Ovary (tissue), 9 donors: ENCODE measurements around the gene ZMYM4. TPM values are rescaled to one million over a fixed set of nuclear protein-coding genes. Genes with fewer than 3 reads are reported as not detected.

ENCODE experiments used
- DNase-seq, 5 donors: peaks; one replicate each; pipeline ENCODE4 v3.0.0-alpha.2; 2019 to 2020
- H3K27ac ChIP-seq, 2 donors: fragments of 200-600 bp; one replicate each; pipeline versions ENCODE4 v1.5.1 to v1.8.0; 2019 to 2022
- H3K27me3 ChIP-seq: fragments of 200-600 bp; one replicate; pipeline ENCODE4 v1.8.0; 2022
- H3K36me3 ChIP-seq: fragments of 200-600 bp; sonication (generic); one replicate; pipeline ENCODE4 v1.5.1; 2019
- H3K4me1 ChIP-seq: one replicate; pipeline ENCODE4 v1.8.1; 2013; ENCODE audit warnings: mild to moderate bottlenecking, moderate library complexity; ENCODE audit not compliant: insufficient read depth
- H3K4me3 ChIP-seq: fragments of 200-600 bp; sonication (generic); one replicate; pipeline ENCODE4 v1.5.1; 2017
- H3K9me3 ChIP-seq, 2 donors: fragments of 200-600 bp in 1 of 2; sonication (generic) in 1 of 2; one replicate each; pipeline versions ENCODE4 v1.5.1 to v1.8.1; 2013 to 2019; ENCODE audit warnings: mild to moderate bottlenecking in 1 of 2, moderate library complexity in 1 of 2
- EP300 ChIP-seq: sonication (generic); formaldehyde crosslinking; IDR thresholded peaks from one replicate; pipeline ENCODE4 v1.6.1; 2017; ENCODE audit warnings: antibody characterized with exemption
- POLR2A ChIP-seq: fragments of 450-650 bp; IDR thresholded peaks from one replicate; pipeline ENCODE4 v1.6.1; 2017; ENCODE audit warnings: antibody characterized with exemption, mild to moderate bottlenecking, moderate library complexity
- WGBS, 3 donors: extraction: QIAGEN DNeasy Blood & Tissue Kit in 1 of 3; methylation state at CpG; one replicate each; pipeline versions ENCODE4 v1.1.5 to v1.1.7; 2013 to 2017; 5-methylcytosine and 5-hydroxymethylcytosine counted together
- intact Hi-C, 4 donors: fragments of 100-400 bp; cut with DNase I; formaldehyde crosslinking; loops; one replicate each; pipeline versions ENCODE4 v1.11.0 to v1.15.1; 2022 to 2023
- polyA plus RNA-seq, 2 donors: library from polyadenylated mRNA; stranded (reverse); fragments of 200-250 nt in 1 of 2; fragments of 350-450 nt in 1 of 2; fragmentation: Illumina TruSeq in 1 of 2; extraction: RNeasy Lipid Tissue Mini Kit (QIAGEN cat#74804) in 1 of 2; gene quantifications; one replicate each; pipeline ENCODE4 v1.2.3, GENCODE V29; 2013 to 2014
- total RNA-seq, 7 donors: library from RNA; depleted of rRNA in 2 of 7; stranded (reverse); fragments of >200 nt in 2 of 7; fragmentation: NEBNext Ultra II Directional in 3 of 7; extraction: Animal tissue kit (Norgen Biotek cat#: 25700) in 3 of 7; gene quantifications; one replicate each; pipeline versions ENCODE4 v1.1.0 to v1.2.4, GENCODE V29; 2016 to 2023
- TF ChIP-seq, protein P1 (sequence below), 3 donors: fragments of 450-650 bp in 2 of 3; fragments of 200-600 bp in 1 of 3; IDR thresholded peaks; one replicate each; pipeline versions ENCODE4 v1.5.1 to v1.8.0; 2016 to 2022; ENCODE audit warnings: antibody characterized with exemption in 3 of 3, mild to moderate bottlenecking in 1 of 3
- donor health status: DM: no; HTN: no; CAD: no; lungs with moderate emphysema.
- donor health status: DM: no; HTN: no; CAD: no.
- donor health status: Bipolar disorder and iron deficiency.
- donor health status: DM: yes; HTN: yes; CAD: no.
- donor health status: DM: no; HTN: no; CAD: no.
- donor health status: DM: yes; HTN: yes; CAD: no.

The ZMYM4 gene
- total and polyA plus RNA-seq, 9 donors = 15.9 to 77.2 (median 52.2) TPM

DNA sequence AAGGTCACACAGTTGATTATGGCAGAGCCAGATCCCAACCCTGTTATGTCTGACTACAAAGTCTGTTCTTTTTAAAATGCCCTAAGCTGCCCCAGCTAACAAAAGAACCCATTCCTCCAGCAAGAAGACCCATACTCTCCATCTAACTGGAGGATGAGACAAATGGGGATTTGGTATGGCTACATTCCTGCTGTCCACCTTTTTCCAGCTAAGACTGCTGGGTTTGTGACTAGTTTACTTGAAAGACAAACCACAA is 175.9 kb downstream of the ZMYM4 start:
- intact Hi-C loops = loop anchor here in 1 of 4 donors (10.0 kb wide), 1 partner anchor 280 kb away; no protein-coding TSS in a partner anchor
- Histone ChIP-seq H3K4me1 (no peaks in the 10 kb centered on the region), H3K27ac (no peak overlapping the region), H3K9me3 (no peaks in the 10 kb centered on the region), H3K36me3 (no peaks in the 10 kb centered on the region), H3K4me3 (no peak overlapping the region), H3K27me3 (no peaks in the 10 kb centered on the region)
- no peak for DNase-seq
- TF ChIP-seq, protein P1, sequence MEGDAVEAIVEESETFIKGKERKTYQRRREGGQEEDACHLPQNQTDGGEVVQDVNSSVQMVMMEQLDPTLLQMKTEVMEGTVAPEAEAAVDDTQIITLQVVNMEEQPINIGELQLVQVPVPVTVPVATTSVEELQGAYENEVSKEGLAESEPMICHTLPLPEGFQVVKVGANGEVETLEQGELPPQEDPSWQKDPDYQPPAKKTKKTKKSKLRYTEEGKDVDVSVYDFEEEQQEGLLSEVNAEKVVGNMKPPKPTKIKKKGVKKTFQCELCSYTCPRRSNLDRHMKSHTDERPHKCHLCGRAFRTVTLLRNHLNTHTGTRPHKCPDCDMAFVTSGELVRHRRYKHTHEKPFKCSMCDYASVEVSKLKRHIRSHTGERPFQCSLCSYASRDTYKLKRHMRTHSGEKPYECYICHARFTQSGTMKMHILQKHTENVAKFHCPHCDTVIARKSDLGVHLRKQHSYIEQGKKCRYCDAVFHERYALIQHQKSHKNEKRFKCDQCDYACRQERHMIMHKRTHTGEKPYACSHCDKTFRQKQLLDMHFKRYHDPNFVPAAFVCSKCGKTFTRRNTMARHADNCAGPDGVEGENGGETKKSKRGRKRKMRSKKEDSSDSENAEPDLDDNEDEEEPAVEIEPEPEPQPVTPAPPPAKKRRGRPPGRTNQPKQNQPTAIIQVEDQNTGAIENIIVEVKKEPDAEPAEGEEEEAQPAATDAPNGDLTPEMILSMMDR (IDR thresholded peaks at IDR 0.05) = no peak
- TF ChIP-seq POLR2A (no peak), EP300 (no peak)

DNA sequence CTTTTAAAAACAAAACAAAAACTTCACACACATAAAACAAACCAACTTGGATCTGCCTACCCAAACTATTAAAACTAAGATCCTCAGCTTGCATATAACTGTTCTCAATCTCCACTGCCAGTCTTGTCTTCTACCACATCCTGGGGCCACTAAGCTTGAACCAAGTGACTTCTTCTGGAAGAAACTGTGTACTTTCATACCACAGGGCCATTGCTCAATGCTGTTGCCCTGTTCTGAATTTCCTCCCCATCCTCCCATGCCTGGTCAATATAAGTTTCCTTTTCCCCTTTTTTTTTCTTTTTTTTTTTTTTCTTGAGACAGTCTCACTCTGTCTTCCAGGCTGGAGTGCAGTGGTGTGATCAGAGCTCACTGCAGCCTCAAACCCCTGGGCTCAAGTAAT is 178.8 kb downstream of the ZMYM4 start:
- TF ChIP-seq POLR2A (no peak), EP300 (no peak)
- TF ChIP-seq, protein P1 (IDR thresholded peaks at IDR 0.05) = no peak
- intact Hi-C loops = loop anchor here in 1 of 4 donors (10.0 kb wide), 1 partner anchor 278 kb away; no protein-coding TSS in a partner anchor
- H3K9me3 ChIP-seq = no peaks in the 10 kb centered on the region
- H3K4me1 ChIP-seq = peaks cover 2% of the 10 kb centered on the region
- H3K4me3 ChIP-seq = no peak overlapping the region
- no peak for DNase-seq
- no peaks in the 10 kb centered on the region for H3K36me3 ChIP-seq
- H3K27ac ChIP-seq = no peak overlapping the region
- H3K27me3 ChIP-seq = no peaks in the 10 kb centered on the region

DNA sequence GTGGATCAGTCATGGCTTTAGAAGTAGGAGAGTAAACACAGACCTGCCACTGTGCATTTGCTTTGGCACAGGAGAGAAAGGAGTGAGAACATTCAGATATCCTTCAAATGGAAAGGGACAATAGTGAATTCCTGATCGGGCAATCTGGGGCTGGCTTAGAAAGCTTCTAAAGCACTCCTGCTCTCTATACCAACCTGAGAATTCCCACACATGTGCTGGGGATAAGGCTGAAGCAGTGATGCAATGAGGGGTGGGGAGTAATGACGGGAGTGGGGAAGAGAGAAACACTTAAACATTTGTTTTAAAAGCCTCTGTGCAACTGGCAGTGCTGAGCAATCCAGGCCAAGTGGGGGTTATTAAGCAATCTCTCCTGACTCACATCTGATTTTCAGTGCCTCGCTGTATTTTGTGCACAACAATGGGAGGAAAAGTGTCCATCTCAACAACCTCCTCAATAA is 179.9 kb downstream of the ZMYM4 start:
- no peaks in the 10 kb centered on the region for H3K36me3 ChIP-seq
- DNase-seq = no peak
- intact Hi-C loops = loop anchor here in 1 of 4 donors (10.0 kb wide), 1 partner anchor 276 kb away; no protein-coding TSS in a partner anchor

DNA sequence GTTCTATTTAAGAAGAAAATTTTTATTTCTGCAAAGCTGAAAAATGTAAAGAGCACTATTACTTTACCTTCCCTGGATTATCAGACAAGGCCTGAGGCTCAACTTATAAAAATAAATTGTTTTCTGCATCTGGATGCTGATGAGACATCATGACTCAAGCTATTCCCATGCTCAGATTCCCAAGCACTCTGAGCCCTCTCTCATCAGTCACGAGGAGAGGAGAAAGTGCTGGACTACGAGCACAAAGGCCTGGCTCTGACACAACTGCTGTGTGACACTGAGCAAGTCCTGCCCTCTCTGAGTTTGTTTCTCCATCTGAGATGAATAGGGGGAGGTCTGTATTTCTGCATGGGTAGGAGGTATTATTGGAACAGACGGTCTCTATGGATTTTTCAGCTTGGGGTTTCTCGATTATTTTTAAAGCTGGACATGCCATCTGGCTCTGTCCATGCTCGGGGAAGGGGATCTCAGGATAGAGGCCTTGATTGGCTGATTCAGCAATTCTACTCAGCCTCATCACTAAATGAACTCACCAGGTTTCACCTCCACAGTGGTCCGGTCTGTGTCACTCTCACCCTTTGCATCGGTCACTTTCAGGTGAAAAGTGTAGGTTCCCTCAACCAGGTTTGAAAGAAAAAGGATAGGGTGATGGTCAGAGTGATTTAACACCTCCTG is 181.0 kb downstream of the ZMYM4 start:
- no peaks in the 10 kb centered on the region for H3K27me3 ChIP-seq
- TF ChIP-seq, protein P1 (IDR thresholded peaks at IDR 0.05) = no peak
- TF ChIP-seq EP300 = no peak
- no peak for TF ChIP-seq POLR2A
- no peaks in the 10 kb centered on the region for H3K36me3 ChIP-seq
- intact Hi-C loops = loop anchor here (2.0 to 10.0 kb wide), 5 partner anchors 113 to 275 kb away; partner anchors contain the start of gene C1orf216 (in 1 of the 4)
- no peak overlapping the region for H3K27ac ChIP-seq
- no peaks in the 10 kb centered on the region for H3K9me3 ChIP-seq
- peaks cover 2% of the 10 kb centered on the region for H3K4me1 ChIP-seq
- H3K4me3 ChIP-seq = no peak overlapping the region
- 76 to 83% (median 79%) methylated on average over 7 of the region's 7 CpGs for WGBS, 3 donors
- DNase-seq = no peak

More for the DNA sequence above, 179.9 kb downstream of the ZMYM4 start:
- no peaks in the 10 kb centered on the region for H3K27me3 ChIP-seq
- no peak overlapping the region for H3K4me3 ChIP-seq
- no peak overlapping the region for H3K27ac ChIP-seq
- TF ChIP-seq EP300 = no peak
- 29 to 46% (median 41%) methylated on average over 3 of the region's 3 CpGs for WGBS, 3 donors
- peaks cover 2% of the 10 kb centered on the region for H3K4me1 ChIP-seq
- no peaks in the 10 kb centered on the region for H3K9me3 ChIP-seq

DNA sequence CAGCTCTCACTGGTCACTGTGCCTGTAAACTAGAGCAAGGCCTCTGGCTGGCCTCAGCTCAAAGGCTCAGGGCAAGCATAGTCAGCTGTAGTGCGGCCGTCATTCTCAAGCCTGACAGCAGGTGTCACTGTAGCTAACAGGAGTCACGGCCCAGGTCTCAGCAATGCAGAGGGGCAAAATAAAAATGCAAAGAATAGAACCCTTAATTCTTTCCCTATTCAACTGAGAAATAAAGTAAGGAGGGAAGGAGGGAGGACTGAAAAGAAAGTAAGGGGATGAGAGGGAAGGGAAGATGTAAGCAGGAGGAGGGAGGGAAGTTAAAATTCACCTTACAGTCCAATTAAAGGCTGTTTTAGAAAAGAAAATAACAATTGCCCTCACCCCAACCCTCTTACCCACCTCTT is 182.6 kb downstream of the ZMYM4 start:
- H3K27ac ChIP-seq = no peak overlapping the region
- H3K27me3 ChIP-seq = no peaks in the 10 kb centered on the region
- no peak overlapping the region for H3K4me3 ChIP-seq
- WGBS, 3 donors = 6 to 7% (median 6%) methylated on average over 3 of the region's 3 CpGs
- no peaks in the 10 kb centered on the region for H3K36me3 ChIP-seq
- H3K4me1 ChIP-seq = peaks cover 2% of the 10 kb centered on the region
- TF ChIP-seq, protein P1 (IDR thresholded peaks at IDR 0.05) = peak; percentile 55 to 70 (median 69)
- no peak for TF ChIP-seq POLR2A
- DNase-seq = peak; percentile 55 to 86 (median 79)
- intact Hi-C loops = loop anchor here (2.0 to 5.0 kb wide), 4 partner anchors 111 to 266 kb away; partner anchors contain the start of gene C1orf216 (in 1 of the 4)
- no peaks in the 10 kb centered on the region for H3K9me3 ChIP-seq
